Esophagus (tissue), 2 donors: ENCODE results near the gene STK38. TPM values are rescaled to one million over a fixed set of nuclear protein-coding genes. Genes with fewer than 3 reads are reported as not detected.

Experiments
- H3K27ac ChIP-seq, 2 donors: one replicate each; pipeline ENCODE4 v1.5.1; 2013; ENCODE audit warnings: low read depth in 2 of 2, mild to moderate bottlenecking in 2 of 2, inconsistent platforms in 1 of 2, low read length in 1 of 2, moderate library complexity in 1 of 2
- H3K27me3 ChIP-seq, 2 donors: one replicate each; pipeline ENCODE4 v1.6.1; 2013; ENCODE audit warnings: low read length in 2 of 2, control low read depth in 1 of 2, mild to moderate bottlenecking in 1 of 2; ENCODE audit not compliant: insufficient read depth in 2 of 2, control insufficient read depth in 1 of 2
- H3K36me3 ChIP-seq, 2 donors: one replicate each; pipeline ENCODE4 v1.6.1; 2013; ENCODE audit warnings: low read length in 1 of 2; ENCODE audit not compliant: control insufficient read depth in 2 of 2, insufficient read depth in 2 of 2
- H3K4me1 ChIP-seq, 2 donors: one replicate each; pipeline ENCODE4 v1.6.1; 2013; ENCODE audit warnings: low read length in 1 of 2; ENCODE audit not compliant: control insufficient read depth in 2 of 2, insufficient read depth in 2 of 2
- H3K4me3 ChIP-seq, 2 donors: one replicate each; pipeline ENCODE4 v1.5.1; 2013; ENCODE audit warnings: low read length in 2 of 2, mild to moderate bottlenecking in 2 of 2, low read depth in 1 of 2, moderate library complexity in 1 of 2
- H3K9me3 ChIP-seq, 2 donors: one replicate each; pipeline ENCODE4 v1.6.1; 2013; ENCODE audit warnings: mild to moderate bottlenecking in 2 of 2, low read depth in 1 of 2, low read length in 1 of 2, moderate library complexity in 1 of 2; ENCODE audit not compliant: control insufficient read depth in 2 of 2, insufficient read depth in 1 of 2
- WGBS, 2 donors: extraction: QIAGEN DNeasy Blood & Tissue Kit; methylation state at CpG; one replicate each; pipeline ENCODE4 v1.1.7; 2013; 5-methylcytosine and 5-hydroxymethylcytosine counted together
- polyA plus RNA-seq, 2 donors: library from polyadenylated mRNA; stranded (reverse); fragments of 200-250 nt; gene quantifications; one replicate each; pipeline ENCODE4 v1.2.3, GENCODE V29; 2013
- donor health status: healthy with polysubstance abuse.
- donor health status: Bipolar disorder and iron deficiency.

Gene STK38
- polyA plus RNA-seq, 2 donors = 24.0 to 32.2 TPM

- Histone ChIP-seq H3K4me1 (peaks cover 0 to 3% of the 10 kb centered on the region in 2 donors), H3K27me3 (no peaks in the 10 kb centered on the region), H3K36me3 (no peaks in the 10 kb centered on the region), H3K9me3 (no peaks in the 10 kb centered on the region), H3K4me3 (no peak overlapping the region), H3K27ac (no peak overlapping the region)
- 89% methylated on average over 2 of the region's 2 CpGs for WGBS, 2 donors
Observed at GRCh38 chr6:36548401-36548743, 1.1 kb upstream of the STK38 start.

GRCh38 chr6:36547646-36548400 lies 544 bp upstream of the STK38 start:
- H3K4me3 ChIP-seq = no peak overlapping the region

GRCh38 chr6:36546308-36546919 lies 865 bp downstream of the STK38 start:
- peak overlapping the region; percentile 97 to 99 for H3K27ac ChIP-seq
- WGBS, 2 donors = 1% methylated on average over 15 of the region's 15 CpGs
- no peaks in the 10 kb centered on the region for H3K36me3 ChIP-seq
- no peaks in the 10 kb centered on the region for H3K9me3 ChIP-seq
- no peaks in the 10 kb centered on the region for H3K27me3 ChIP-seq
- peaks cover 0 to 3% of the 10 kb centered on the region in 2 donors for H3K4me1 ChIP-seq
- peak overlapping the region; percentile 87 to 99 for H3K4me3 ChIP-seq

More at GRCh38 chr6:36547646-36548400, 544 bp upstream of the STK38 start:
- H3K9me3 ChIP-seq = no peaks in the 10 kb centered on the region
- peaks cover 0 to 3% of the 10 kb centered on the region in 2 donors for H3K4me1 ChIP-seq
- H3K36me3 ChIP-seq = no peaks in the 10 kb centered on the region
- no peaks in the 10 kb centered on the region for H3K27me3 ChIP-seq
- peak overlapping the region; percentile 97 to 99 for H3K27ac ChIP-seq
- WGBS, 2 donors = 58 to 63% methylated on average over 13 of the region's 13 CpGs

- peak overlapping the region; percentile 97 to 99 for H3K27ac ChIP-seq
- H3K4me1 ChIP-seq = peaks cover 0 to 3% of the 10 kb centered on the region in 2 donors
- no peaks in the 10 kb centered on the region for H3K27me3 ChIP-seq
Observed at GRCh38 chr6:36545767-36546307, 1.4 kb downstream of the STK38 start.

GRCh38 chr6:36544228-36544627 lies 3.1 kb downstream of the STK38 start:
- WGBS, 2 donors = 51 to 53% methylated on average over 1 of the region's 1 CpG
- Histone ChIP-seq H3K4me3 (no peak overlapping the region), H3K9me3 (no peaks in the 10 kb centered on the region), H3K27ac (no peak overlapping the region), H3K27me3 (no peaks in the 10 kb centered on the region), H3K4me1 (peaks cover 0 to 3% of the 10 kb centered on the region in 2 donors), H3K36me3 (no peaks in the 10 kb centered on the region)

More at GRCh38 chr6:36545767-36546307, 1.4 kb downstream of the STK38 start:
- H3K9me3 ChIP-seq = no peaks in the 10 kb centered on the region
- H3K36me3 ChIP-seq = no peaks in the 10 kb centered on the region
- H3K4me3 ChIP-seq = peak overlapping the region; percentile 87 to 99
- 14 to 21% methylated on average over 3 of the region's 3 CpGs for WGBS, 2 donors

- H3K4me3 ChIP-seq = no peak overlapping the region
- no peak overlapping the region for H3K27ac ChIP-seq
- WGBS, 2 donors = 85 to 90% methylated on average over 2 of the region's 2 CpGs
- H3K9me3 ChIP-seq = no peaks in the 10 kb centered on the region
- H3K36me3 ChIP-seq = peaks cover 2 to 5% of the 10 kb centered on the region in 2 donors
- peaks cover 0 to 3% of the 10 kb centered on the region in 2 donors for H3K4me1 ChIP-seq
- no peaks in the 10 kb centered on the region for H3K27me3 ChIP-seq
Observed at GRCh38 chr6:36542041-36542440, 5.2 kb downstream of the STK38 start.

- 88 to 92% methylated on average over 4 of the region's 4 CpGs for WGBS, 2 donors
- H3K9me3 ChIP-seq = no peaks in the 10 kb centered on the region
- H3K4me1 ChIP-seq = peaks cover 0 to 3% of the 10 kb centered on the region in 2 donors
- peaks cover 2 to 5% of the 10 kb centered on the region in 2 donors for H3K36me3 ChIP-seq
- H3K27me3 ChIP-seq = no peaks in the 10 kb centered on the region
- H3K4me3 ChIP-seq = no peak overlapping the region
- H3K27ac ChIP-seq = no peak overlapping the region
Observed at GRCh38 chr6:36539814-36540568, 7.3 kb downstream of the STK38 start.

GRCh38 chr6:36536873-36537547 lies 10.3 kb downstream of the STK38 start:
- 88 to 95% methylated on average over 3 of the region's 3 CpGs for WGBS, 2 donors
- Histone ChIP-seq H3K36me3 (peaks cover 2 to 6% of the 10 kb centered on the region in 2 donors), H3K4me1 (no peaks in the 10 kb centered on the region), H3K27me3 (no peaks in the 10 kb centered on the region), H3K9me3 (no peaks in the 10 kb centered on the region), H3K27ac (no peak overlapping the region), H3K4me3 (no peak overlapping the region)

- no peak overlapping the region for H3K4me3 ChIP-seq
- no peaks in the 10 kb centered on the region for H3K27me3 ChIP-seq
- H3K36me3 ChIP-seq = peaks cover 2 to 7% of the 10 kb centered on the region in 2 donors
- H3K27ac ChIP-seq = no peak overlapping the region
- no peaks in the 10 kb centered on the region for H3K4me1 ChIP-seq
- no peaks in the 10 kb centered on the region for H3K9me3 ChIP-seq
- 31 to 56% methylated on average over 1 of the region's 1 CpG for WGBS, 2 donors
Observed at GRCh38 chr6:36533321-36533720, 14.0 kb downstream of the STK38 start.
